ENCODE measurements around the gene CFAP68.
"Not testable (repeated sequence)": the region's sequence is repeated elsewhere in the genome, so short reads cannot be mapped to it uniquely, and the experiment has no call there.

The CFAP68 gene

GRCh38 chr11:111918390-111919256, 39.3 kb downstream of the CFAP68 start, which contains the start of gene C11orf52:
Gene C11orf52 (plus strand): TSS chr11:111918913. CDS start chr11:111918973, 60 bp downstream.
- DNase-seq (ENCODE audit: low read depth), result no peak

- no peak for DNase-seq (ENCODE audit: low read depth)
Observed at GRCh38 chr11:111920908-111921307, 41.6 kb downstream of the CFAP68 start.

- no peak for DNase-seq (ENCODE audit: low read depth)
Observed at GRCh38 chr11:111921541-111922230, 42.3 kb downstream of the CFAP68 start.

- DNase-seq (ENCODE audit: low read depth), result peak; percentile 69
Observed at GRCh38 chr11:111922803-111923202, 43.5 kb downstream of the CFAP68 start.

GRCh38 chr11:111923351-111923788, 44.0 kb downstream of the CFAP68 start:
- no peak for DNase-seq (ENCODE audit: low read depth)

GRCh38 chr11:111923951-111924350, 44.6 kb downstream of the CFAP68 start:
- no peak for DNase-seq (ENCODE audit: low read depth)

- no peak for DNase-seq (ENCODE audit: low read depth)
Observed at GRCh38 chr11:111925953-111926352, 46.6 kb downstream of the CFAP68 start.

- DNase-seq (ENCODE audit: low read depth), result peak; percentile 92
Observed at GRCh38 chr11:111926505-111927391, 47.4 kb downstream of the CFAP68 start.

- DNase-seq (ENCODE audit: low read depth), result no peak
Observed at GRCh38 chr11:111930472-111930871, 51.1 kb downstream of the CFAP68 start.

GRCh38 chr11:111932611-111932950, 53.2 kb downstream of the CFAP68 start:
- no peak for DNase-seq (ENCODE audit: low read depth)

- not testable (repeated sequence) for DNase-seq (ENCODE audit: low read depth)
Observed at GRCh38 chr11:111933176-111933575, 53.8 kb downstream of the CFAP68 start.

- DNase-seq (ENCODE audit: low read depth), result no peak
Observed at GRCh38 chr11:111933872-111934271, 54.5 kb downstream of the CFAP68 start.

- no peak for DNase-seq (ENCODE audit: low read depth)
Observed at GRCh38 chr11:111934306-111934705, 55.0 kb downstream of the CFAP68 start.

All from GM04504 (cell line).